HepG2 (cell line): ENCODE results near the gene PYY. TPM values are rescaled to one million over a fixed set of nuclear protein-coding genes. Genes with fewer than 3 reads are reported as not detected.

Source experiments
- ATAC-seq: fragments of 200-7000 bp; cut with Tn5 transposase; 3 replicates; pipeline ENCODE4 v1.9.1; 2020; ENCODE audit warnings: mild to moderate bottlenecking, moderate library complexity
- BruUV-seq: library from RNA; stranded (reverse); fragments of 400-500 nt; replicated peaks from 2 replicates; lab custom pipeline; 2021; lab: Mats Ljungman, UMichigan
- CTCF ChIA-PET: fragments of 300-600 bp; formaldehyde crosslinking; extraction: SDS; loops from one replicate; lab custom pipeline; 2021; ENCODE audit warnings: low total read pairs, inconsistent platforms, low intra/inter-chr PET ratio; lab: Yijun Ruan, JAX
- POLR2A ChIA-PET: fragments of 350-600 bp; sonication (Branson Sonifier 250); formaldehyde crosslinking; loops from one replicate; lab custom pipeline; 2020; ENCODE audit warnings: antibody characterized with exemption, inconsistent platforms; lab: Yijun Ruan, JAX
- DNase-seq: peaks from one replicate; pipeline ENCODE4 v3.0.0-alpha.2; 2015; ENCODE audit warnings: low spot score
- FAIRE-seq: peaks from 3 replicates; lab custom pipeline; 2011; peaks lifted over from hg19 to GRCh38; lab: Jason Lieb, UNC
- H2AFZ ChIP-seq: one replicate; pipeline ENCODE4 v1.6.1; 2011; ENCODE audit warnings: low read length, inconsistent platforms
- H3K27ac ChIP-seq: fragments of 300-600 bp; 3 replicates; pipeline ENCODE4 v1.8.0; 2011; ENCODE audit warnings: mixed run types, mild to moderate bottlenecking, mixed read lengths, low read length, inconsistent platforms; ENCODE audit not compliant: insufficient read depth; ENCODE audit errors: extremely low read length
- H3K27me3 ChIP-seq, 2 experiments: fragments of 200-600 bp in 1 of 2; 2 replicates in 1 of 2; 3 replicates in 1 of 2; pipeline versions ENCODE4 v1.6.0 to v1.8.0; 2011; ENCODE audit warnings: low read length in 2 of 2, mild to moderate bottlenecking in 2 of 2, moderate library complexity in 2 of 2, inconsistent platforms in 1 of 2; ENCODE audit not compliant: insufficient read depth in 2 of 2, control insufficient read depth in 1 of 2
- H3K36me3 ChIP-seq, 2 experiments: fragments of 200-600 bp in 1 of 2; replicated peaks in 1 of 2; 2 replicates in 1 of 2; 3 replicates in 1 of 2; pipeline versions ENCODE4 v1.5.1 to v1.8.0; 2011; ENCODE audit warnings: low read length in 2 of 2, inconsistent platforms in 1 of 2; ENCODE audit not compliant: insufficient read depth in 2 of 2, control insufficient read depth in 1 of 2
- H3K4me1 ChIP-seq: 2 replicates; pipeline ENCODE4 v1.5.1; 2012; ENCODE audit warnings: low read length, inconsistent platforms; ENCODE audit not compliant: insufficient read depth
- H3K4me2 ChIP-seq: 2 replicates; pipeline ENCODE4 v1.6.0; 2011; ENCODE audit warnings: low read depth, low read length, inconsistent platforms
- H3K4me3 ChIP-seq, 3 experiments: fragments of 200-600 bp in 1 of 3; sonication (generic), shearing (Covaris generic) in 1 of 3; replicated peaks in 1 of 3; 2 replicates each; pipeline ENCODE4 v1.5.1; 2011 to 2016; ENCODE audit warnings: low read length in 3 of 3, inconsistent platforms in 2 of 3, low read depth in 2 of 3, mild to moderate bottlenecking in 2 of 3, control low read depth in 1 of 3, mixed read lengths in 1 of 3; ENCODE audit not compliant: insufficient read depth in 1 of 3
- H3K79me2 ChIP-seq: one replicate; pipeline ENCODE4 v1.6.1; 2011; ENCODE audit warnings: low read length, inconsistent platforms; ENCODE audit not compliant: insufficient read depth
- H3K9ac ChIP-seq: 2 replicates; pipeline ENCODE4 v1.6.0; 2011; ENCODE audit warnings: mild to moderate bottlenecking, low read depth, low read length, inconsistent platforms; ENCODE audit not compliant: insufficient read depth
- H3K9me3 ChIP-seq: 2 replicates; pipeline ENCODE4 v1.5.1; 2012; ENCODE audit warnings: mild to moderate bottlenecking, low read length
- H4K20me1 ChIP-seq: 2 replicates; pipeline ENCODE4 v1.6.0; 2011; ENCODE audit warnings: inconsistent platforms, mild to moderate bottlenecking, low read length, moderate library complexity; ENCODE audit not compliant: insufficient read depth
- ARID3A ChIP-seq: IDR thresholded peaks from 2 replicates; pipeline ENCODE4 v1.6.1; 2012; ENCODE audit warnings: low read depth, low read length, improper control_type of control experiment
- SMARCC2 ChIP-seq: fragments of 450-650 bp; IDR thresholded peaks from 2 replicates; pipeline ENCODE4 v1.6.1; 2017; ENCODE audit warnings: antibody characterized with exemption, mild to moderate bottlenecking
- ZNF441 ChIP-seq: sonication (generic); formaldehyde crosslinking; IDR thresholded peaks from 2 replicates; pipeline ENCODE4 v1.7.0; 2021; ENCODE audit warnings: missing genetic modification reagents, borderline replicate concordance
- ZNF547 ChIP-seq: sonication (generic); formaldehyde crosslinking; IDR thresholded peaks from 2 replicates; pipeline ENCODE4 v1.5.1; 2020; ENCODE audit warnings: mild to moderate bottlenecking, missing genetic modification reagents
- ZNF558 ChIP-seq: sonication (generic); formaldehyde crosslinking; IDR thresholded peaks from 2 replicates; pipeline ENCODE4 v1.9.0; 2022; ENCODE audit warnings: mild to moderate bottlenecking, missing genetic modification reagents, borderline replicate concordance
- WGBS: methylation state at CpG from one replicate; pipeline ENCODE4 v1.1.6; 2017; ENCODE audit warnings: low lambda C conversion rate; 5-methylcytosine and 5-hydroxymethylcytosine counted together
- in situ Hi-C: cut with HindIII; loops from 2 replicates; pipeline ENCODE4 v1.10.0; 2017; ENCODE audit warnings: low pct_unique_long_range_greater_than_20kb; ENCODE audit not compliant: extremely low pct_ligation_motif_present
- intact Hi-C: fragments of 100-400 bp; cut with micrococcal nuclease; formaldehyde crosslinking; loops from one replicate; pipeline ENCODE4 v1.10.0; 2022; ENCODE audit not compliant: unreplicated experiment
- polyA plus RNA-seq, 8 experiments: library from polyadenylated mRNA; depleted of rRNA in 3 of 8; stranded (reverse) in 7 of 8; unstranded in 1 of 8; fragments of >200 nt; fragmentation: Illumina TruSeq in 4 of 8; extraction: Trizol in 4 of 8; gene quantifications; 2 replicates each; pipeline versions ENCODE4 v1.2.1 to v1.2.3, GENCODE V29; 2011 to 2016; ENCODE audit warnings: low read depth in 4 of 8, missing spikeins in 1 of 8, mixed read lengths in 1 of 8; ENCODE audit not compliant: insufficient read depth in 1 of 8
- total RNA-seq, 5 experiments: library from RNA; depleted of rRNA; stranded (reverse); fragments of >200 nt; fragmentation: Illumina TruSeq; extraction: Trizol; gene quantifications; 2 replicates each; pipeline ENCODE4 v1.2.3, GENCODE V29; 2016; ENCODE audit warnings: low read depth in 1 of 5

The PYY gene
- total and polyA plus RNA-seq, 2 of the 13 experiments (the other 11 are each of a cell fraction or from before 2014, with no cell fraction given), result 0.25 TPM; not detected in 1

DNA sequence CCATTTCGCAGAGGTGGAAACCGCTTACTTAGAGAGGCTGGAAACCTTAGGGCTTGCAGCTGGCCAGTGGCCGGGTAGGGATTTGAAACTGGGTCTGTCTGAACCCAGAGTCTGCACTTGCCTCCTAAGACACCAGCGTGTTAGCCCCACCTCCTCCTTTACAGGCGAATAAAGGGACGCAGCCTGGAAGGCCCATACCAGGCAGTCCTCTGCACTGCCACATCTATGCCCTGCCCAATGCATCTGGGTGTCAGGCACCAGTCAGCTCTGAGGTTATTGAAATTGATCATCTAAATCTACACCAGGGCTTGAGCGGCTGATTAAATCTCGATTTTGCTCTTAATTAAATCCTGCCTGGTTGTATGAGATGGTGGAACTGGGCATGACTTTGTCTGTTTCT is 30.8 kb upstream of the PYY start:
- in situ Hi-C loops, result no loop called here
- ATAC-seq (peak; percentile 19), FAIRE-seq (no peak), DNase-seq (no peak)
- Histone ChIP-seq H3K9me3 (no peaks in the 10 kb centered on the region), H3K9ac (peak overlapping the region; percentile 42; the same call in 1 of the 2 replicates), H3K27ac (no peak overlapping the region), H3K4me1 (peaks cover 23% of the 10 kb centered on the region), H3K36me3 (no peaks in the 10 kb centered on the region), H3K4me2 (peak overlapping the region; percentile 86), H3K79me2 (no peaks in the 10 kb centered on the region), H3K4me3 (peak overlapping the region; percentile 41 to 72 (median 51)), H4K20me1 (no peaks in the 10 kb centered on the region), H2AFZ (peak overlapping the region; percentile 57), H3K27me3 (peaks cover 6 to 75% of the 10 kb centered on the region in 2 experiments)
- ChIA-PET POLR2A (interaction anchor here (2.2 kb wide), 1 partner anchor 17 kb away, joined by 15 read pairs; no protein-coding TSS in a partner anchor), CTCF (no interaction called here)
- no peak for TF ChIP-seq ARID3A
- TF ChIP-seq ZNF547 (CRISPR knock-in tag), result no peak
- TF ChIP-seq ZNF441 (CRISPR knock-in tag), result 0 out of 2 replicates have a peak, but pooled peaks have one; percentile 3
- TF ChIP-seq SMARCC2, result no peak
- TF ChIP-seq ZNF558 (CRISPR knock-in tag), result no peak
- intact Hi-C loops, result no loop called here
- 11% methylated on average over 7 of the region's 8 CpGs for WGBS
- no TSS peak for BruUV-seq
